GM13976 (cell line): Measurements from ENCODE around the gene CRELD1.
"Not testable (repeated sequence)": the region's sequence is repeated elsewhere in the genome, so short reads cannot be mapped to it uniquely, and the experiment has no call there.

Experiments
- DNase-seq: peaks from one replicate; pipeline ENCODE4 v3.0.0; 2012; ENCODE audit warnings: low spot score
- CTCF ChIP-seq: IDR thresholded peaks from 2 replicates; pipeline ENCODE4 v1.5.1; 2012; ENCODE audit warnings: borderline replicate concordance, mild to moderate bottlenecking; ENCODE audit not compliant: insufficient read depth; ENCODE audit errors: extremely low read depth, missing control alignments, control extremely low read depth
- in situ Hi-C: fragments of 300-500 bp; cut with MboI; formaldehyde crosslinking; loops from one replicate; pipeline ENCODE4 v1.12.0; 2022; ENCODE audit warnings: low sequenced_read_pairs, mixed read lengths, inconsistent platforms; ENCODE audit not compliant: unreplicated experiment

CRELD1 gene

GRCh38 chr3:9890249-9891071 lies 43.2 kb upstream of the CRELD1 start, which contains the start of gene JAGN1:
TSS of gene JAGN1 (plus strand) at chr3:9890610. CDS start at chr3:9890723, 113 bp downstream.
- in situ Hi-C loops, result no loop called here
- peak; percentile 96 for DNase-seq
- TF ChIP-seq CTCF, result peak; percentile 1

- TF ChIP-seq CTCF, result no peak
- DNase-seq, result no peak
- in situ Hi-C loops, result no loop called here
These were observed 42.5 kb upstream of the CRELD1 start for GRCh38 chr3:9891072-9891622.

GRCh38 chr3:9893739-9894138 lies 39.9 kb upstream of the CRELD1 start:
- in situ Hi-C loops, result no loop called here
- no peak for DNase-seq
- no peak for TF ChIP-seq CTCF

- in situ Hi-C loops, DNase-seq: not testable (repeated sequence)
These were observed 37.9 kb upstream of the CRELD1 start for GRCh38 chr3:9895715-9896114.

- DNase-seq, in situ Hi-C loops: not testable (repeated sequence)
These were observed 36.8 kb upstream of the CRELD1 start for GRCh38 chr3:9896755-9897407.

GRCh38 chr3:9897408-9898372 lies 35.9 kb upstream of the CRELD1 start:
- in situ Hi-C loops, result no loop called here
- DNase-seq, result no peak
- TF ChIP-seq CTCF, result no peak
